PFSK-1 (cell line): ENCODE data around the gene EMILIN2.

Experiments
- POLR2AphosphoS5 ChIP-seq: IDR thresholded peaks from 2 replicates; pipeline ENCODE4 v1.6.1; 2012; ENCODE audit warnings: low read depth, mild to moderate bottlenecking, control low read depth, low read length, moderate library complexity
- SIN3A ChIP-seq: IDR thresholded peaks from 2 replicates; pipeline ENCODE4 v1.6.1; 2012; ENCODE audit warnings: mild to moderate bottlenecking, low read length, moderate library complexity, borderline replicate concordance; ENCODE audit not compliant: insufficient read depth
- TAF1 ChIP-seq: IDR thresholded peaks from 2 replicates; pipeline ENCODE4 v1.6.1; 2012; ENCODE audit warnings: low read length, control low read depth, borderline replicate concordance; ENCODE audit not compliant: insufficient read depth

- TF ChIP-seq POLR2AphosphoS5 = no peak
- no peak for TF ChIP-seq TAF1
- TF ChIP-seq SIN3A = no peak
Measured at GRCh38 chr18:2901423-2901985, 54.7 kb downstream of the EMILIN2 start.
